ENCODE results near the gene BANP.
"Not testable (repeated sequence)": the region's sequence is repeated elsewhere in the genome, so short reads cannot be mapped to it uniquely, and the experiment has no call there.

BANP gene

GRCh38 chr16:88016964-88017363, 65.7 kb downstream of the BANP start:
- DNase-seq (ENCODE audit: low spot score): no peak
- no peak for TF ChIP-seq CTCF (IDR thresholded peaks at IDR 0.05; ENCODE audit: extremely low read depth, missing control alignments)

GRCh38 chr16:88017587-88018101, 66.4 kb downstream of the BANP start:
- TF ChIP-seq CTCF (IDR thresholded peaks at IDR 0.05; ENCODE audit: extremely low read depth, missing control alignments): no peak
- DNase-seq (ENCODE audit: low spot score): no peak

- DNase-seq (ENCODE audit: low spot score): not testable (repeated sequence)
These were observed 67.1 kb downstream of the BANP start for GRCh38 chr16:88018382-88018781.

- DNase-seq (ENCODE audit: low spot score): not testable (repeated sequence)
These were observed 68.0 kb downstream of the BANP start for GRCh38 chr16:88019041-88019820.

DNA sequence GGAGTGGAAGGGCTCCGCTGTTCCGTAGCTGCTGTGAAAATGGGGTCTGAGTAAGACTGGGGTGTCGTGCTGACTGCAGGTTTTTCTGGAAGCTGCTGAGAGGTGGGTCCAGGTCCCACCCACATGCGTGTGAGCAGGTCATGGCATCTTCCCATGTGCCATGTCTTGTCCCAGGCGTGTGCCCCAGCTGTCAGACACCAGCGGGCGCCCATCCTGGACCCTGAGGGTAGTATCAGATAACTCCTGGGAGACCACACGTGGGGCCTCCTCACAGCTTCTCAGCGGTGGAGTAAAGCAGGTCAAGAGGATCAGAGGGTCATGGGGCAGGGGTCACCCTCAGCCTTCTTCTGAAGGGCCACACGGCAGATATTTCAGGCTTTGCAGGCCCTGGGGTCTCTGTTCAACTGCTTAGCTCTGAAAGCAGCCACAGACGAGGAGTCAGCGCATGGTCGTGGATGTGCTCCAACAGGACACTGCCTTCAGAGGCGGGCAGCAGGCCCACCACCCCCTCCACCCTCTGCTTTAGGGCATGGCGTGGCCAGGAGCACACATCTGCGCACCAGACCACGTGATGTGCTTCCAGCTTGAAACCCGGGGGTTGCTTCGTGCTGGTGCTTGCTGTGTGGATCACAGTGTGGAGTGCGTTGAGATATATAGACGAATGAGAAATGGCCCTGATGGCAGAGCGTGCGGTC, 68.7 kb downstream of the BANP start:
- DNase-seq (ENCODE audit: low spot score): no peak
- TF ChIP-seq CTCF (IDR thresholded peaks at IDR 0.05; ENCODE audit: extremely low read depth, missing control alignments): no peak

DNA sequence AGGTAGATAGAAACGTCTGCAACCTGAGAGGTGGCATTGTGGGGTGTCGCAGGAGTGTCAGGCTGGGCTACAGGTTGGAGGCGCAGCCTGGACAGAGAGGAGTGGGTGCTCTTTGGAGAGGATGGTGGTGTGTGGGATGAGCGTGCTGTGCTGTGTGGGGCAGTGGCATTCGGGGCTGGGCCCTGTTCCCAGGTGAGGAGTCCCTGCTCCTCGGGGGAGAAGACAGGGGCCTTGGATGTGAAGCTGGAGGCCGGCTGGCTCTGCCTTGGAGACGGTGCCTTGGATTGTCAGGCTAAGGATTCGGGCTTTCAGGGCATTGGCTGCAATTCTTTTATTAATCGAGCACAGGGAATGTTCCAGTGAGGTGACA, 69.3 kb downstream of the BANP start:
- TF ChIP-seq CTCF (IDR thresholded peaks at IDR 0.05; ENCODE audit: extremely low read depth, missing control alignments): no peak

DNA sequence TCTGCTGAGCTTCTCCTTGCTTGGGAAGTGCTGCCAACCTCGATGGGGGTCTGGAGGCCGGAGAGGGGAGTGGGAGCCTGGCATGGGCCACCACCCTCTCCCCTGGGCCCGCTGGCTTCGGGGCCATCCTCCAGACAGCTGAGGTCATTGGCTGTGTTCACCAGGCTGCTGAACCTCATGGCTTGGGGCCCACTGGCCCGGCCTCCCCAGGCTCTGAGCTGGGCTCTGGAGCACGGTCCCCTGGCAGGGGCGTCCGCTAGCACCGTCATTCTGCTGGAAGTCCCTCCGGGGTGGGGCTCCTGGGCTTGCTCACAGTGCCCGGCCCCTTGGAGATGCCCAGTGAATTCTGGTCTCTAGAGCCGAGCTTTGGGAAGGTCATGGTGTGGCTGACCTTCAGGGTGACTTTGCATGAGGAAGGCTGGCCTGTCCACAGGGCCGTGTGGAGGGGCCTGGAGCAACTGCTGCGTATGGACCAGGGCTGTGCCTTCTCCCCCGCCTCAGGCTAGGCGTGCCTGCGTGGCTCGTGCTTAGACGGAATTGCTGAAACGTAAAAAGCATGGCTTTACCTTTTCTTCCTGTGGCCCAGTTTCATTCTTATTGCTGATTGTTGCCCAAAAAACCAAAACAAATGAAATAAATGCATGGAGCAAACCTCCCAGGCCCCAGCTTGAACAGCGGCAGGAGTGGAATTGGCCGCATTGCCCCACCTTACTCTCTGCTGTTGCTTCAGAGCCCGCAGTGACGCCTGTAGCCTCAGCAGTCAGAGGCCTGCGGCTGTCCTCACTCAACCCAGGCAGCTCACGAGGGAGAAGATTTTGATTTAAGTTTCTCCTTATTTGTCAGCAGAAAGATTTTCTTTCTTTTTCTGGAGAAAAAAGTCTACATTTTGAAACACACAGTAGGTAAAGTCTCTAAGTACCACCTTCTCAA, 70.1 kb downstream of the BANP start:
- not testable (repeated sequence) for DNase-seq (ENCODE audit: low spot score)

More for the DNA sequence above, 69.3 kb downstream of the BANP start:
- no peak for DNase-seq (ENCODE audit: low spot score)

GRCh38 chr16:88022076-88023042, 71.1 kb downstream of the BANP start:
- no peak for TF ChIP-seq CTCF (IDR thresholded peaks at IDR 0.05; ENCODE audit: extremely low read depth, missing control alignments)
- DNase-seq (ENCODE audit: low spot score): no peak

Measured in GM20000 (cell line).